Activated CD8-positive, alpha-beta T cell treated with anti-CD3 and anti-CD28 coated beads, Interleukin-2, amount 10 ng/mL, durations not matched to agents 7 days and 5 days (primary cell): ENCODE measurements around the gene CCDC158. TPM values are rescaled to one million over a fixed set of nuclear protein-coding genes. Genes with fewer than 3 reads are reported as not detected.

ENCODE experiments used
- ATAC-seq: fragments of 150-1000 bp; cut with Tn5 transposase; one replicate; pipeline ENCODE4 v1.10.0; 2021; ENCODE audit warnings: moderate library complexity
- CTCF ChIA-PET: fragments of 350-600 bp; sonication (Branson Sonifier 250); formaldehyde crosslinking; loops from one replicate; lab custom pipeline; 2021; ENCODE audit warnings: antibody characterized with exemption; lab: Charles Lee
- POLR2A ChIA-PET: fragments of 350-600 bp; sonication (Branson Sonifier 250); formaldehyde crosslinking; loops from one replicate; lab custom pipeline; 2021; ENCODE audit warnings: antibody characterized with exemption; lab: Charles Lee
- DNase-seq: peaks from one replicate; pipeline ENCODE4 v3.0.0-alpha.2; 2020
- H3K27ac Mint-ChIP-seq: one replicate; pipeline ENCODE4 v1.8.0; 2021; ENCODE audit warnings: mild to moderate bottlenecking, mixed read lengths
- H3K27me3 Mint-ChIP-seq: one replicate; pipeline ENCODE4 v1.8.0; 2021; ENCODE audit warnings: low read depth, mixed read lengths
- H3K36me3 Mint-ChIP-seq: one replicate; pipeline ENCODE4 v1.8.0; 2021; ENCODE audit warnings: low read depth, mixed read lengths
- H3K4me1 Mint-ChIP-seq: one replicate; pipeline ENCODE4 v1.8.0; 2021; ENCODE audit warnings: low read depth, mixed read lengths
- H3K4me3 Mint-ChIP-seq: one replicate; pipeline ENCODE4 v1.8.0; 2021; ENCODE audit warnings: mild to moderate bottlenecking, mixed read lengths
- H3K9me3 Mint-ChIP-seq: one replicate; pipeline ENCODE4 v1.8.0; 2022; ENCODE audit warnings: mixed read lengths; ENCODE audit not compliant: insufficient read depth
- total RNA-seq, 2 experiments: library from RNA; stranded (reverse); gene quantifications; one replicate each; pipeline ENCODE4 v1.2.3, GENCODE V29; 2021

CCDC158 gene
- total RNA-seq, 2 experiments from 2014 or later = not detected

DNA sequence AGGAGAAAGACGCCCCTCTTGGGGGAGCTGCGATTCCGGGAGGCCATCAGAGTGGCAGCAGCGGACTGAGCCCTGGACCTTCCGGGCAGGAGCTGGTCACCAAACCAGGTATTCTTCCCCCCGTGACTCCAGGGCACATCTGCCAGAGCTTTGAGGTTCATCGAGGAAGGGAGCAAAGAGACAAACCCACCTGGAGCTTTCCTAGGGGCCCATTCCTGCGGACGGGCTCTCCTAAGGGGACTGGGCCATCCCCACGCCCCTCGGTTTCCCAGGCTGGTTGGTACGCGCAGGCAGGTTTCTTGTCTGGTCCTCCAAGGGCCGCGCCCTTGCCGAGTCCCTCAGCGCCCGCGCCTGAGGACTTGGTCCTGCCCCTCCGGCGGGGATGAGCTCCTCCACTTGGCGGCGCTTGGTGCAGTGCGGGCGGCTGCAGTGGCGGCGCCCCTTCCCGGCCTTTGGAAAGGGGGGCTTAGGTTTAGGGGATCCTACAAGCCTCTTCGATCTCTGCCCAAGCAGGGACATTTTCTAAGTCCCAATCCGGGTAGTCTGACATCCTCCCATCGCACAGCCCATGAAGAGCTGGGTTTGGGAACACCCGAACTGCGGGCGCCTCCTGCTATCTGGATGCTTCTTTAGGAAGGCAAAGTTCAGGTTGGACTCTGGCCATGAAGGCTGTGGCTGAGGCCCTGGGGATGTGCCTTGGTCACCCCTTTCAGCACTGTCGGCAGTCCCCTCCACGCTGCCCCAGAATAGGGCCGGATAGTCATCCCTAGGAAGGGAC, 113.9 kb downstream of the CCDC158 start:
- Mint-ChIP-seq H3K36me3 (peaks cover 14% of the 10 kb centered on the region), H3K4me3 (peak overlapping the region; percentile 64), H3K27me3 (peaks cover 30% of the 10 kb centered on the region), H3K4me1 (peaks cover 35% of the 10 kb centered on the region), H3K27ac (peak overlapping the region; percentile 75), H3K9me3 (no peaks in the 10 kb centered on the region)
- ChIA-PET CTCF (interaction anchor here (0.9 to 5.4 kb wide), 4 partner anchors 28 to 127 kb away, joined by 4 to 40 read pairs (median 11); no protein-coding TSS in a partner anchor), POLR2A (no interaction called here)
- no peak for ATAC-seq
- peak; percentile 36 for DNase-seq

- H3K9me3 Mint-ChIP-seq = no peaks in the 10 kb centered on the region
- H3K4me1 Mint-ChIP-seq = peaks cover 43% of the 10 kb centered on the region
- CTCF ChIA-PET = interaction anchor here (0.8 to 5.4 kb wide), 5 partner anchors 23 to 127 kb away, joined by 3 to 40 read pairs (median 10); no protein-coding TSS in a partner anchor
- DNase-seq = peak; percentile 46
- POLR2A ChIA-PET = interaction anchor here (0.8 kb wide), 1 partner anchor 48 kb away, joined by 4 read pairs; no protein-coding TSS in a partner anchor
- peak within 1 kb of the TSS; percentile 64 for H3K4me3 Mint-ChIP-seq
- H3K27ac Mint-ChIP-seq = peak within 1 kb of the TSS; percentile 79
- peaks cover 14% of the 10 kb centered on the region for H3K36me3 Mint-ChIP-seq
- H3K27me3 Mint-ChIP-seq = peaks cover 26% of the 10 kb centered on the region
- peak; percentile 66 for ATAC-seq
Observed at GRCh38 chr4:76305971-76306881, 114.7 kb downstream of the CCDC158 start, which contains the start of gene STBD1. STBD1 (plus strand) TSS chr4:76306733; CDS start chr4:76306770, 37 bp downstream.

DNA sequence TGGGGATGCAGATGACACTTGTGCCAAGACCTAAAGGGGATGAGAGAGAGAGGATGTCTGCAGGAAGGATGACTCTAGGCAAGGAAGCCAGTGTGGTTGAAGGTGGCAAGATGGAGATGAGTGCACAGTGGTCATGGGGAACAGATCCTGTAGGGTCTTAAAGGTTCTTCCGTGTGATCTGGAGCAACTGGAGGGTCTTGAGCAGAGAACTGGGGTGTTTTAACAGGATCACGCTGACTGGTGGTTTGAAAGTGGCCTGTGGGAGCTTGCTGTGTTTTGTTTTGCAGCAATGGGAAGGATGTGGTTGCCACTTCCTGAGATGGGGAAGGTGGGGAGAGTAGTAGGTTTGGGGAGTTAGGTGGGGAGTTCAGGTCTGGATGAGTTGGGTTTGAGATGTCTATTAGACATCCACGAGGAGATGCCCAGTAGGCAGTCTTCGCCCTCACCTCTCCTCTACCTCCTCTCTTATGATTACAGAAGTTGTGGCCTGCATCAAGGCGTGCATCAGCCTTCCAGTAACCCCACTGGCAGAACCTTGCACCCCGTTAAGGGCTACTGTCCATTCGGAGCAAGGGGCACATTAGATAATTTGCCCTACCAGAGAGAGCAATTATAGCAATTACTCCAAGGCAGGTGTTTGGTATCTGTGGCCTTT, 115.8 kb downstream of the CCDC158 start:
- Mint-ChIP-seq H3K4me1 (peaks cover 54% of the 10 kb centered on the region), H3K36me3 (peaks cover 10% of the 10 kb centered on the region), H3K9me3 (no peaks in the 10 kb centered on the region), H3K4me3 (peak overlapping the region; percentile 64), H3K27me3 (peaks cover 21% of the 10 kb centered on the region), H3K27ac (peak overlapping the region; percentile 79)
- DNase-seq (peak; percentile 54), ATAC-seq (peak; percentile 35)
- POLR2A ChIA-PET = interaction anchor here (0.8 kb wide), 1 partner anchor 49 kb away, joined by 4 read pairs; no protein-coding TSS in a partner anchor
- CTCF ChIA-PET = interaction anchor here (0.8 to 5.4 kb wide), 5 partner anchors 24 to 125 kb away, joined by 3 to 40 read pairs (median 10); no protein-coding TSS in a partner anchor

DNA sequence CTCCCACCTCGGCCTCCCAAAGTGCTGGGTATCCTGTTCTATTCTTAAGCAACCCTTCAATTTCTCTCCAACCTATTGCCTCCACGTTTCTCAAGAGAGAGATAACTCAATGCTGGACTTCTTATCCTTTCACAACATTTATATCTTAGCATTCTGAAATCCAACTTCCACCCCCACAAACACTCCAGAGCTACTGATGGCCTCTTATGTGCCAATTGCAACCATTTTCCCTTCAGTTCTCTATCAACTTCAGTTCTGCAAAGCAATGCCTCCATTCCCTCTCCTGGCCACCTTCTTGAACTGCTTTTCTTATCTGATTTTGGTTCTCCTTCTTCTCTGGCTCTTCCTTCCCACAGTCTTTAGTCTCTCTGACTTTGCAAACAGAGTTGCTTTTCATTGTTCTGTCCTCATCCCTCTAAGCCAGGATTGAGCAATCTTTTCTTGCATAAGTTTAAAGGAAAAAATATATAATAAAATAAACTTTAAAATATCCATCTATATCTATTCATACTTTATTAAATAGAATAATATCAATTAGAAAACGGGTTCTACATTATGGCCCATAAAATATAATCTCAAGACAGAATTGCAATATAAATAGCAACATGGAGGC, 118.0 kb downstream of the CCDC158 start:
- Mint-ChIP-seq H3K36me3 (peaks cover 9% of the 10 kb centered on the region), H3K4me3 (no peak overlapping the region), H3K27me3 (peaks cover 11% of the 10 kb centered on the region), H3K4me1 (peaks cover 60% of the 10 kb centered on the region), H3K9me3 (peaks cover 6% of the 10 kb centered on the region), H3K27ac (no peak overlapping the region)
- ATAC-seq (no peak), DNase-seq (no peak)
- POLR2A ChIA-PET = no interaction called here
- CTCF ChIA-PET = interaction anchor here (1.4 to 2.2 kb wide), 2 partner anchors 16 to 74 kb away, joined by 4 to 8 read pairs; no protein-coding TSS in a partner anchor

- Mint-ChIP-seq H3K36me3 (peaks cover 9% of the 10 kb centered on the region), H3K4me3 (no peak overlapping the region), H3K9me3 (peaks cover 13% of the 10 kb centered on the region), H3K4me1 (peaks cover 57% of the 10 kb centered on the region), H3K27me3 (peaks cover 11% of the 10 kb centered on the region), H3K27ac (no peak overlapping the region)
- POLR2A ChIA-PET = no interaction called here
- CTCF ChIA-PET = interaction anchor here (0.9 to 2.2 kb wide), 6 partner anchors 17 to 122 kb away, joined by 3 to 8 read pairs (median 4); no protein-coding TSS in a partner anchor
- no peak for DNase-seq
- ATAC-seq = no peak
Observed at GRCh38 chr4:76301775-76302162, 119.2 kb downstream of the CCDC158 start.

DNA sequence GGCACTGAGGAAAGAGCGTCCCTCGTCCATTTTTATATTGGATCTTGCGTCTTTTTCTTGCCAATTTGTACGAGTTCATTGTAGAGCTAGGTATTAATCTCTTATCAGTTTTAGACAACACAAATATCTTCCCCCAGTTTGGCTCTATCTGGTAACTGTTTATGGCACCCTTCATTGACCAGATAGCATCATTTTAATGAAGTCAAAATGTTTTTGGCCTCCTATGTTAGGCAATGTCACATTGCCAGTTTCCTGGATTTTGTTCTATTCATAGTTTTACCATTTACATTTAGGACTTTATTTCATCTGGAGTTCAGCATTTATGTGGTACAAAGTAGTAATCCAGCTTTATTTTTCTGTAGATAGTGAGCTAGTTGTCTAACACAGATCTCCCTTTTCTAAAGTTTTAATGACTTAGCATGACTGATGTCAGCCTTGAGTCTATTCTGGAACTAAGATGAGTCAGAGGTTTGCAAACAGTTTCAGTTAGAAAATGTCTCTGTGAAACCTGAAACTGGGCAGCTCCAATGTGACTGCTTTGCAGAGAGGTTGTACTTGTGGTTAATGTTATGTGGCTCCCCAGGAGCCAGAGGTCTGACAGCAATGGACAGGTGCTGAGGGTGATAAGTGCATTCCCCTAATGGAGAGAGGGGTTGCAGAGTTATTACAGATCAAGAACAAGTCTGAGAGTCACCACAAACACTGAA, 119.7 kb downstream of the CCDC158 start:
- H3K27me3 Mint-ChIP-seq = peaks cover 11% of the 10 kb centered on the region
- peak; percentile 58 for DNase-seq
- peak; percentile 45 for ATAC-seq
- peaks cover 9% of the 10 kb centered on the region for H3K36me3 Mint-ChIP-seq
- H3K4me1 Mint-ChIP-seq = peaks cover 57% of the 10 kb centered on the region
- ChIA-PET CTCF (interaction anchor here (0.9 to 2.2 kb wide), 6 partner anchors 17 to 122 kb away, joined by 3 to 8 read pairs (median 4); no protein-coding TSS in a partner anchor), POLR2A (no interaction called here)
- peaks cover 13% of the 10 kb centered on the region for H3K9me3 Mint-ChIP-seq
- no peak overlapping the region for H3K4me3 Mint-ChIP-seq
- H3K27ac Mint-ChIP-seq = peak overlapping the region; percentile 30

DNA sequence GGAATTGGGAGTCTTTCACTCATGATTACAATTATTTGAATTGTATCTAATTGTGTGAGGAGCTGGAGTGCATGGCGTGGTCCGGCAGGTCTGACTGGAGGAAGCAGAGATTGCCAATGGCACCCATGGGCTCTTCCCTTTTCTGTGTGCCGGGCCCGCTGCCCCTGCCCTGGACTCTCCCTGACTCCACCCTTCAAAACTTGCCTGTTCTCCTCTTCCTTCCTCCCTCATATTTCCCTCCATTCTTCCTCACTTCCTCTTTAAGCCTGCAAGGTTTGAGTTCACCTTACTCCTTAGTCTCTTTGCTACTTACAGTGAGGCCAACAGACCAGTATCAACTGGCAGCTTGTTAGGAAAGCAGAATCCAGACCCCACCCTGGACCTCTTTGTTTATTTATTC, 120.9 kb downstream of the CCDC158 start:
- Mint-ChIP-seq H3K4me3 (no peak overlapping the region), H3K9me3 (peaks cover 13% of the 10 kb centered on the region), H3K27me3 (peaks cover 13% of the 10 kb centered on the region), H3K27ac (no peak overlapping the region), H3K4me1 (peaks cover 48% of the 10 kb centered on the region), H3K36me3 (peaks cover 9% of the 10 kb centered on the region)
- ChIA-PET CTCF (no interaction called here), POLR2A (no interaction called here)
- ATAC-seq = no peak
- no peak for DNase-seq

DNA sequence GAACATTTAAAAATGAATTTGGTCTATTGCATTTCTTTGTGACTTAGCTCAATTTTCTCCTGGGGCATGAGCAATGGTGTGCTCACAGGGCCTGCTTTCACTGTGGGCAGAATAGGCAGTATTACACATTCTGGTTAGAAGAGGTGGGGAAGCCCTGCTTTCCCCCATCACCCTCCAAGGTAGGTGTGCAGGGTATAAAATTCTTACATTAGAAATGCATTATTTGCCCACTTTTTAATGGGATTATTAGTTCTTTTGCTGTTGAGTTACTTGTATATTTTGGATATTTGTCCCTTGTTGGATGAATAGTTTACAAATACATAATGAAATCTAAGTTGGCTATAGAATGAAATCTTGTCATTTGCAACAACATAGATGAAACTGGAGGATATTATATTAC, 122.7 kb downstream of the CCDC158 start:
- peaks cover 13% of the 10 kb centered on the region for H3K9me3 Mint-ChIP-seq
- no peak for DNase-seq
- no peak for ATAC-seq
- H3K27ac Mint-ChIP-seq = no peak overlapping the region
- peaks cover 34% of the 10 kb centered on the region for H3K4me1 Mint-ChIP-seq
- peaks cover 8% of the 10 kb centered on the region for H3K36me3 Mint-ChIP-seq
- H3K4me3 Mint-ChIP-seq = no peak overlapping the region
- ChIA-PET POLR2A (no interaction called here), CTCF (no interaction called here)
- H3K27me3 Mint-ChIP-seq = peaks cover 16% of the 10 kb centered on the region

- no peak for ATAC-seq
- H3K4me1 Mint-ChIP-seq = peaks cover 18% of the 10 kb centered on the region
- H3K9me3 Mint-ChIP-seq = peaks cover 13% of the 10 kb centered on the region
- no peak overlapping the region for H3K4me3 Mint-ChIP-seq
- no peak for DNase-seq
- POLR2A ChIA-PET = no interaction called here
- CTCF ChIA-PET = no interaction called here
- no peak overlapping the region for H3K27ac Mint-ChIP-seq
- peaks cover 11% of the 10 kb centered on the region for H3K27me3 Mint-ChIP-seq
- peaks cover 8% of the 10 kb centered on the region for H3K36me3 Mint-ChIP-seq
Observed at GRCh38 chr4:76296286-76296820, 124.6 kb downstream of the CCDC158 start.

DNA sequence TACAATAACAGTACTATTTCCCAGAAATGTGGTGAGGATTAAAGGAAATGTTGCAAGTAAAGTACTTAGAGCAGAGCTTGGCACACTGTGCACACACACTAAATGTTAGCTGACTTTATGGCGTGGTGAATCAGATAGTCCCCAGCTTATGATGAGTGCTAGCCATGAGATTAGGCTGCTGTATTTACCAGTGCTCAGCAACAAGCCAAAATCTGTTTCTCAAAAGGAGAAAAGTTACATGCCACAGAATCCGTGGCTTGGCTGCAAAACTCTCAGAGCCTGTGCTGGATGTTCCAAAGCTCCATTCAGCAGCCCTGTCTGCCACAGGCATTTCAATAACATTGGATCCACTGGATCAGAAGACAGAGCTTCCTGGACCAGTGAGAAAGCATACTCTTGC, 127.2 kb downstream of the CCDC158 start:
- Mint-ChIP-seq H3K27me3 (peaks cover 16% of the 10 kb centered on the region), H3K4me3 (no peak overlapping the region), H3K9me3 (peaks cover 13% of the 10 kb centered on the region), H3K4me1 (no peaks in the 10 kb centered on the region), H3K27ac (no peak overlapping the region), H3K36me3 (peaks cover 5% of the 10 kb centered on the region)
- POLR2A ChIA-PET = no interaction called here
- ATAC-seq = no peak
- CTCF ChIA-PET = no interaction called here
- DNase-seq = no peak
